Endodermal cell (in vitro differentiated cells): Measurements from ENCODE around the gene SYCP3. TPM values are rescaled to one million over a fixed set of nuclear protein-coding genes. Genes with fewer than 3 reads are reported as not detected.

Experiments
- total RNA-seq, 2 donors: library from RNA; stranded (reverse); fragmentation: NEBNext Ultra II Directional in 1 of 2; extraction: Animal tissue kit (Norgen Biotek cat#: 25700) in 1 of 2; gene quantifications; 2 replicates in 1 of 2; 3 replicates in 1 of 2; pipeline ENCODE4 v1.2.1, GENCODE V29; 2021

The SYCP3 gene
- total RNA-seq, 2 donors from 2014 or later = not detected

Other genes starting within 250 kb of the SYCP3 start
- not detected for gene MYBPC1, start 144.5 kb downstream of the SYCP3 start, total RNA-seq
- 10 to 100 TPM; 17.2 to 22.1 TPM for gene CHPT1, start 41.8 kb downstream of the SYCP3 start, total RNA-seq
- 10 to 100 TPM; 27.8 to 30.5 TPM for gene GNPTAB, start 91.5 kb upstream of the SYCP3 start, total RNA-seq
- gene DRAM1, start 138.1 kb upstream of the SYCP3 start, total RNA-seq = 1 to 10 TPM in 1 of 2 donors, under 1 TPM in 1; 0.91 to 1.3 TPM